ENCODE results near the gene CIB2.

The CIB2 gene

DNA sequence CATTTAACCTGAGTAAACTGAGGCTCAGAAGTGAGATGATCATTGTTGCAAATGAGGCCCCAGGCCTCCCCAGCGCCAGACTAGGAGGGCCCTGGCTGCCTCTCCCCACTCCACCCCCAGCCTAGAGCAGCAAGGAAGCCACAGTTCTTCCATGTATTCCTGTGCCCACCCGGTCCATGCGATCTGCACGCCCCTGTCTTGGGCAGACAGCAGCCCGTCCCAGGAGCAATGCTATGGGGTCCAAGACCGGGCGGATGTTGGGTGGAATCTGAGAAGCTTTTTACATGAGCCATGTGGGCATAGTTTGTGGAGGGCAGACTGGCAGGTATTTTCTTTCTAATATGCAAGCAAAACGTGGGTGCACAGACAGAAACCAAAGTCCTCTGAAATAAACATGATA lies 23.8 kb downstream of the CIB2 start:
- DNase-seq (ENCODE audit: low spot score): no peak

DNA sequence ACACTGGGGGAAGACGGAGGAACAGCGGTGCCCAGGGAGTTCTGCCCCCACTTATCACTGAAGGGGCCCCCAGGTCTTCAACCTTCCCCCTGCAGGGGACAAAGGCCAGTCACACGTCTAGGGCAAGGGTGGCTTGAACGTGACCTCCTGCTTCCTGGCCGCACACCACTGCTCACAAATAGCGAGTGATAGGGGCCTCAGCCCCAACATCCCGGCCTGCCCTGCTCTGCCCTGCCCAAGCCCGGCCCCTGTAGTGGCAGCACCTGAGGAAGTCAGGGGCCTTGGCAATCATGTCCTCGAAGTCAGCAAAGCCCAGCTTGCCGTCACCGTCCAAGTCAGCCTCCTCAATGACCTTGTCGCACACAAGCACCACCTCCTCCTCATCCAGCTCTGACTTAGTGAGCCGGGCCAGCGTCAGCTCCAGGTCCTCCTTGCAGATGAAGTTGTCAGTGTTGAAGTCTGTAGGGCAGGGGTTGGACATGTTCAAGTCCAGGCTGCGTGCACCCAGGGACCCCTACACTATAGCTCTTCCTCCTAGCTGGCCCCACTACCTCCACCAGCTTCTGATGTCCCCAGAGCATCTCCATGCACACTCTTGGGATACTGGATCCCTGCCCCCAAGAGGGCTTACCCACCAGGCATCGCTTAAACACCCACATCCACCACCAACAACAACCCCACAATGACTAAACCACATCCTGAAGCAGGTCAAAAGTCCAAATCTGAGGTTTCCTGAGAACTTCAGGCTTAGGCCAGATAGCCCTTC lies 25.6 kb downstream of the CIB2 start:
- DNase-seq (ENCODE audit: low spot score): no peak

DNA sequence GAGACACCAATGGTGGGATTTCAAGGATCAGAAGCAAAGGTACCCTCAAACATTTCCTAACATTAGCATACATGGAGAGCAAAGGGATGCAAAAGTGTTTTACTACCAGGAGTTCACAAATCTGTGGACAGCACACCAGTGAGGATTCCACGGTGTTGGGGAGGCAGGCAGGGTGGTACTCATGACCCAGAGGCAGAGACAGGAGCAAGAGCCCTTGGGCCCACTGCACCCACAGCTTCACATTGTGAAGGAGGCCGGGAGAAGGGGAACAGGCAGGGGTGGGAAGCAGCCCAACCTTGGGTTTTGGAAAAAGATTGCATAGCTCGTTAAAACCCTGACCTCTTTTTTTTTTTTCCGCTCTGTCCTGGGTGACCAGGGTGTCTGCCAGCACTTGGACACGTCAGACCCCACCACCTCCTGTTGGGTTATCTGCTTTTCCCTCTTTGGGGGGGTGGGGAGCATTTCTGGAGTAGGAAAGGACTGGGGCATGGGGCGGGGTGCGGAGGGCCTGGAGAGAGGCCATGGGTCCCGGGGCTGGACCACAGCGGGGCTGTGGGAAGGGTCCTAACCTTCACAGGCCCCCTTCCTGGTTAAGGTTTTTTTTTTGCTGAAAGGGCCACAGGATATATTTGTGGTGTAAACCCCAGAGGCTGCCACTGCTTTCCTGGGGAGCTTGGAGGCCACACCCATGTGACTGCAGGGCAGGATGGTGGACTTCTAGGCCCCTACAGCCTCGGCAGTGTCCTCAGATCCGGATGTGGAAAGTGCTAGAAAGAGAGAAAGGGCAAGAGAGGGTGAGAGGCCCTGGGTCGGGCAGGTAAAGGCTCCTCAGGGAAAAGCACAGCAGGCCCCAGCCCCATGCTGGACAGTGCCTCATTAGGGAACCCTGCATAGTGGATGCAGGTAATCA lies 26.4 kb downstream of the CIB2 start:
- no peak for DNase-seq (ENCODE audit: low spot score)

DNA sequence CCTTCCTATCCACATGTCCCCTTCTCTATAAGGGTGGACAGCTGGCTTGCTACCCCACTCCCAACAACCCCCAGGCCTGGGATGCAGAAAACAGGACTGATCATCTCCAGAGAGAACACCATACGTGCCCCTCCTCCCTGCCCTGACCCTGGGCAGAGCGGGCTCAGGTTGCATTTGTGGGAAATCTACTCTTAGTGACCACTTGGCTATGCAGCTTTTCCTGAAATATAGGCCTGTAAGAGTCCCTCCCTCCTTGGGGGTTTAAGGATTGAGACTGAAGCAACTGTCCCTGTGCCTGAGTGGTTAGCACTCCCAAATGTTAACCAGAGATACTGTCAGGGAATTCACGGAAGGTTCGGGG lies 27.1 kb downstream of the CIB2 start:
- DNase-seq (ENCODE audit: low spot score): no peak

DNA sequence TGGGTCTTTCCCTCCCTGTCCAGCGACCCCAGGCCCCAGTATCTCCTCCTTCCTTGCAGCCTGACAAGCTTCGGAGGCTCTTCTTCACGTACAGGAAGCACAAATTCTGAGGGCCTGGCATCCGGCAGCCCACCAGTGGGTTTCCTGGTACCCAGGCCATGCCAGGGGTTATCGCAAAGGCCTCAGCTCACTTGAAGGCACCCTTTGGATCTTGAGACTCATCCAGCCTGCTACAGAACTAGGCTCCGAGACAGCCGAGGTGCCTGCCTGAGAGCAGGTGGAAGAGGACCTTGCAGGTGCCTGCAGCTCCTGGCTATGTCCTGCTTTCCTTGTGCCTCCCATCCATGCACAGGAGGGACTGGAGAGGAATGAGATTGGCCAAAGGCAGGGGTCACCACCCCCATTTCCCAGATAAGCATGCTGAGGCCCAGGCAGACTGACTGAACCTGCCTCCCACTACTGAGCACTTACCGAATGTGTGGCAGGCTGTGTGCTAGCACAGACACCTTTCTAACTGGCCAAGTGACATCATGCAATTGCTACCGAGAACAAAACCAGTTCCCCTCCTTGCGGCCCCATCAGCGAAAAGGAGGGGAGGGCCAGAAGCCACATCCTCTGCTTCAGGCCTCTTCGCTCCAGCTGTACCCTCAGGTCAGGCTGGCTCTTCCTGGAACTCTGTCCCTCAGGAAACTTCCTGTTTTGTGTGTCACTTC lies 27.7 kb downstream of the CIB2 start:
- DNase-seq (ENCODE audit: low spot score): no peak

DNA sequence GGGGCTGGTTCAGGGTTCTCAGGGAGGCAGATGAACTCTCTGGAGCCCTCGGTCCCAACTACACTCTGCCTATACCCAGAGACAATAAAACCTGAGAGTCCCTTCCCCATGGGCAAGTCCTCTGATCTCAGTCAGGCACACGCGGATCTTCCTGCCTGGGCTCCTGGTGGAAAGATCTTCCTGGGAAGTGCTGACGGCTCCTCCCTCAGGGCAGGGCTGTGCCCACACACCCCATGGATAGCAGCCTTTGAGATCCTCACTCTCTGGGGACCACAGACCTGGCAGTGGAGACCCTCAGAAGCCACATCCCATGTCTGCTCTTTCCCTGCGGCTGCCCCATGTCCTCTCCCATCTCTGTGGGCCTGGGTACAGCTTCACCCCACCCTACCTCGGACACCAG lies 28.5 kb downstream of the CIB2 start:
- DNase-seq (ENCODE audit: low spot score): no peak

DNA sequence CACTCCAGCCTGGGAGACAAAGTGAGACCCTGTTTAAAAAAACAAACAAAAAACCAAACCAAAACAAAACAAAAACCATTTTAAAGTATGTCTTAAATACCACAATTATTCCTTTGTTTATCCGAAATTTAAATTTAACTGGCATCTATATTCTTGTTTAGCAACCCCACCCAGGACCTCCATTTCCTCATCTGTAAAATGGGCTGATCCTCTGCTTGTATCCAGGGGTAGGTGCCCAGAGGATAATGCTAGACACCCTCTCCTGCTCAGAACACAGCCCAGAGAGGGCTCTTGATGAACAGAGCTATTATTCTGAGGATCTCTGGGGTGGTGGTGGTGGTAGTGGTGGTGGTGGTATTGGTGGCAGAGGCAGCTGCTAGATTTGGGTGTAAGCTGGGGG lies 29.0 kb downstream of the CIB2 start:
- no peak for DNase-seq (ENCODE audit: low spot score)

DNA sequence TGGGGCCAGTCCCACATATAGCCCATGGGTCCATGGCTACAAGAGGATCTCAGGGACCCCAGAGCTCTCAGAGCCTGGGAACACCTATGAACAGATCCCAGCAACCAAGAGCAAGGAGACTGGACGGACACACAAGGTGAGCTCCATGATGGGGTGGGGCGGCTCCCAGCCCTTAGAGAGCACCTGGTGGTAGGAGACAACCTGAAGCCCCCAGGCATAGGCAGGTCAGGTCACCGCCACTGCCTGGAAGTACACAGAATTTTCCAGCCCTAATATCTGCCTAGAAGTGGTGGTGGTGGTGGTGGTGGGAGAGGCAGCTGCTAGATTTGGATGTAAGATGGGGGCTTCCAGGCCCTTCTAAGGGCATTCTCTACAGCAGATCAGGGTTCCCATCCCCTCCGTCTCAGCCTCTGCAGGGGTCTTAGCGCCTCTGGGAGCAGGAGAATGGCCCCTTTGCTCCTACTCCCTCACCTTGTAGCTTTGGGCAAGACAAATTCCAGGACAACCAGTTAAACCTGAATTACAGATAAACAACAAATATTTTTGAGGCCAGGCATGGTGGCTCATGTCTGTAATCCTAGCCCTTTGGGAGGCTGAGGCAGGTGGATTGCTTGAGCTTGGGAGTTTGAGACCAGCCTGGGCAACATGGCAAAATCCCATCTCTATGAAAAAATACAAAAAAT lies 29.7 kb downstream of the CIB2 start:
- no peak for DNase-seq (ENCODE audit: low spot score)

DNA sequence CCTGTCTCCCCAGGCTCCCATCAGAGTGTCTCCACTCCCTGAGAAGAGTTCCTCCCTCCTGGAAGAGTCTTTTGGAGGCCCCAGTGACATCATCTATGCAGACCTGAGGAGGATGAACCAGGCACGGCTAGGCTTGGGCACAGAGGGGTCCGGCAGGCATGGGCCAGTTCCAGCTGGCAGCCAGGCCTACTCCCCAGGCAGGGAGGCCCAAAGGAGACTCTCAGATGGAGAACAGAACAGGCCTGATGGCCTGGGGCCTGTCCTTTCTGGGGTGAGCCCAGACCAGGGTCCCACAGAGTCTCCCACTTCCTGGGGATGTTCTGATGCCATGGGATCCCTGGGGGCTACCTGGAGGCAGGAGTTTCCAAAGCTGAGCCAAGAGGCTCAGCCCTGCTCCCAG lies 30.4 kb downstream of the CIB2 start:
- no peak for DNase-seq (ENCODE audit: low spot score)

DNA sequence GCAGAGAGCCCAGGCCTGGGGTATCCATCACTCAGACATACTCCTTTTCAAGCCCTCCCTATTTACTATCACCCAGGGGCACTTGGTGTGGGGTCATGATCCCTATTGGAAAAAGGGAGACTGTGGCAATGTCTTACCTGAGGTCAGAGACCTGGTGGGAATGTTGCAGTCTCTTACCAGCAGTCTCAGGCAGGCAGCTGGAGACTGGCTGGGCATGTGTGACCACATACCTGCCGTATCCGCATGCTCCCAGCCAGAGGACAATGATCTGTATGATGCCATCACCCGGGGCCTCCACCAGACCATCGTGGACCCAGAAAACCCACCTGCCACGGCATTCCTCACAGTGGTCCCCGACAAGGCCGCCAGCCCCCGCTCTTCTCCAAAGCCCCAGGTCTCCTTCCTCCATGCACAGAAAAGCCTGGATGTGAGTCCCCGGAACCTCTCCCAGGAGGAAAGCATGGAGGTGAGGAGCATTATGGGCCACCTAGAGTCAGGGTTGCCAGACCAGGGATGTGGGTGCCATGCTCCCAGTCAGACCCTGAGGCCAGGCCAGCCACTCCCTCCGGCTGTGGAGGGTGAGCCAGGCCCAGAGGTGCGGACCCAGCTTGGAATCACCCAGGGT lies 33.0 kb downstream of the CIB2 start:
- no peak for DNase-seq (ENCODE audit: low spot score)

DNA sequence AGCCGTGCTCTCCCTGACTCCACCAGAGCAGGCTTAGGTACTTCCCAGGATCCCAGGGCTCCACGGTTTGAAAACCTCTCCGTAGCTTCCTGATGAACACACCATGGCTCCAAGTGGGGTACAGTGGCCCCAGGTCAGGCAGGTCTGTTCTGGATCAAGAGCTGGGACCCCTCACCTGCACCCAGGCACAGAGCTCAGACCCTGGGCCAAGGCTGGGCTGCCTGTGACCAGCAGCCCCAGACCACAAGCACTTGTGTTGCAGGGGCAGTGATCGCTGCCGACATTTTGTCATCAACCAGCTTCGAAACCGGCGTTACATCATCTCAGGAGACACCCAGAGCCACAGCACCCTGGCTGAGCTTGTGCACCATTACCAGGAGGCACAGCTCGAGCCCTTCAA lies 33.6 kb downstream of the CIB2 start:
- DNase-seq (ENCODE audit: low spot score): no peak

DNA sequence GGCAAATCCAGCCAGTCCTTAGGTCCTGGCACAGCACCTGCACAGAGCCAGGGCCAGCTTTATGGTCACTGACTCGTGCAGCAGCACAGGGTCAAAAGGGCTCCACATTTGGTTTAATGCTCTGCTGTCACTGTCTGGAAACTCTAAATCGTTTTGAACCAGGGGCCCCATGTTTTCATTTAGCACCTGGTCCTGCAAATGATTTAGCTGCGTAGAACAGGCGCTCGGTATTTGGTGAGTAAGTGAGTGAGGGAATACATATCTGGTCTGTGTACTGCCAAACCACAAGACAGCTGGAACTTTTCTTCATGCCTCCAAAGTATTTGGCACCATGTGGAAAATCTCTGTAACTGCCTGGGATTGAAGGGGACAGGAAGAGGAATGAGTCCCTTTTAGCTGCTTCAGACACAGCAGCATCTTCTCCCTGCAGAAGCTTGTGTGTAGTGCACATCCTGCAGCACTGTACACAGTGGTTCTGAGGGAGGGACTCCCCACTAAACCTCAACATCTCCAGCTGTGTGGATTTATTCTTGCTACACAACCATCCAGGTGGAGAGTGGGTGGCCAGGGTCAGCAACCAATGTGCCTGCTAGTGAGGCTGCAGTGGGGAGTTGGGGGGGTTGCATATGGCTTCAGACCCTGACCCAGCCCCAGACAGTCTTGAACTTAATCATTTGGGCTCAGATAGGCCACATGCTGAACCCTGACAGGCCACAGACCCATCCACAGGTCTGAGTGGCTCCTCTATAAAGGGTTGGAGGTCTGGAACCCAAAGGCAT lies 37.8 kb downstream of the CIB2 start:
- no peak for DNase-seq (ENCODE audit: low spot score)

DNA sequence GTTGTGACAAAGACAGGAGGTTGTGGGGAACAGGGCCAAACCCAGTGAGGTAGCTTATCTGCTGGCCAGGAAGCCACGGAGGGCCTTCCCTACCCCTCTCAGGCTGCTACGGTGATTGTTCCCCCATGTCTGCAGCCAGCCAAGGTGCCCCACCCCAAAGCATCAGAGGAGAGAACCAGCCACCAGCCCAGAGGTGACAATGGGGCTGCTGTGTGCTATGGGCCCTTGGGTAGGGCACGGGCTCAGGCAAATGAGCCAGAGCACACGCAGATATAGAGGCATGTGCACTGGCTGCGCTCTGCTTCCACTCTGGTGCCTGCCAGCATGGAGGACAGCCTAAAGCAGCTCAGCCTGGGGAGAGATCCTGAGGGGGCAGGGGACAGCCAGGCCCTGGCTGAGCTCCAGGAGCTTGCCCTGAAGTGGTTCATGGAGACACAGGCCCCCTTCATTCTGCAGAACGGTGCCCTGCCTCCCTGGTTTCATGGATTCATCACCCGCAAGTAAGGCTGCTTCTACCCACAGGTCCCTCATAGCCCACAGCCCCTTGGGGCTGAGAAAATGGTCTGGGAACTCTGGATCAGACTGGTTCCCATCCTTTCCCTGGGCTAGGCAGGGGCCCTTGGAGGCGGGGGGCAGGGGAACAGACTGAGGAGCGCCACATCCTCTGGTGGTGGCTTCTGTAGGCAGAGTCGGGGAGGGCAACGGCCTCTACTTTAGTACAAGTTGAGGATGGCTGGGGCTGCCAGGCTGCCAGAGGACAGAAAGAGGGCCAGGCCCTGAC lies 38.8 kb downstream of the CIB2 start, which contains the start of gene SH2D7:
SH2D7 (plus strand) TSS at position 301 of the 781 bp plus-strand sequence; CDS start at position 325, 24 bp downstream.
- DNase-seq (ENCODE audit: low spot score): no peak

DNA sequence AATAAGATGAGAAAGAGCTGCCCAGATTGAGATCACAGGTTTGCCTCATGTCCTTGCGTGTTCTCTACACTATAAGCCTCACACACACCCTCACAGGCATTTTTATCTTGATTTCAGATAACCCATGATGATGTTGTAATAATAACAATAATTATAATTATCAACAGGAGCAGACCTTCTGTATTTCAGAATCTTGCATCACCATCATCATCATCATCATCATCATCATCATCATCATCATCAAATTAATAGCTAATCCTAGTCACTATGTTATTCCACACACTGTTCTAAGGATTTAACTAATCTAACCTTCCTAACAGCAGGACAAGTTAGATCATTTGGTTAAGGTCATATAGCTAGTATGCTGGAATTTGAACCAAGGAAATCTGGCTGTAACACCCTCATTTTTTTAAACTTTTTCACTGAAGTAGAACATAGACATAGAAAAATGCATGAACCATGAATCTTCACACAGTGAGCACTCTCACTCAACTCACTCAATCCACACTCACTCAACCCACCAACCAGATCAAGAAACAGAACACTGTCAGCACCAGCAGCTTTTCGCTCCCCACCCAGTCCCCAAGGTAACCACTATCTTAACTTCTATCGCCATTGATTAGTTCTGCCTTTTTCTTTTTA lies 40.7 kb downstream of the CIB2 start:
- no peak for DNase-seq (ENCODE audit: low spot score)

DNA sequence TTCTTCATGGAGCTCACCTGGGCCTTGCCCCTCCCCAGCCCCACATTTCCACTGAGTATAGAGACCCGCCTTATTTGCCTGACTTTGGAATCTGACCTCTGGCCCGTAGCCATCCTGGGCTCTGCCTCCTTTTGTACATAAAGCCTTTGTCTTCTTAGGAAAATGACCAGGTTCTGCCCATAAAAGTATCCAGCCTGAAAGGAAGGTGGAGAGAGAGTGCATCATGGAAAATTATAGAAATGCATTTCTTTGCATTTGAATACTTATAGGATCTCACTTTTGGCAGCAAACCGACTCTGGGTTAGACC lies 42.5 kb downstream of the CIB2 start:
- peak; percentile 16 for DNase-seq (ENCODE audit: low spot score)

DNA sequence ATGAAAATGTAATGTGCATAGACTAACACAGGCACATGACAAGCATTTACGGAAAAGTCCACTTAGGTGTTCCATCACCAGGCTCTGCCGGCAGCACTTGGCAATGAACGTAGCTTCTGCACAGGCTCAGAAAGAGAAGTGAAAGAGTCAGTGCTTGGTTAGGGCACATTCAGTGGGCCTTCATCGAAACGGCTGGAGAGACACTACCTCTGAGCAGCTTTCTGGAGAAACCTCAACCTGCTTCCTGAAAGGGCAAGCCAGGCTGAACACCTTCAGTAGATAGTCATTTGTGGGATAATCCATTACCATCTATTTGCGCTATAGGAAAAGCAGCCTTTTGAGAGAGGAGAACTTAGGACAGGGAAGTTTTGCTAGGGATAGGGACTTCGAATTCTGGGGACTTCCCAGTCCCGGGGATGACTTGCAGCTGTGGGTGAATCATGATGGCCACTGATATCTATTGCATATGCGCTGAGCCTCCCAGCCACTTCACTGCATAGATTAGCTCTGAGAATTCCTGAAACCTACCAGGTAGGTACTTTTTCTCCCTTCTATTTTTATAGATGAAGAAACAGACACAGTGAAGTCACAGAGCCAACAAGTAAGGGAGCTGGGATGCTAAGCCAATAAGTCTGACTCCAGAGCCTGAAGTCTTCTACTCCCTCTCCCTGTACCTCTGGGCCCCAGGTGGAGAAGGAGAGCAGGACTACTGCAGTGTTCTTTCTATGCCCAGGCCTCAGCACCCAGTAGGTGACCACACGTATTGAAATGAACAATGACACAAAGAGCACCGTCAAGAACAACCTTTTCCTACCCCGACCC lies 43.1 kb downstream of the CIB2 start:
- no peak for DNase-seq (ENCODE audit: low spot score)

DNA sequence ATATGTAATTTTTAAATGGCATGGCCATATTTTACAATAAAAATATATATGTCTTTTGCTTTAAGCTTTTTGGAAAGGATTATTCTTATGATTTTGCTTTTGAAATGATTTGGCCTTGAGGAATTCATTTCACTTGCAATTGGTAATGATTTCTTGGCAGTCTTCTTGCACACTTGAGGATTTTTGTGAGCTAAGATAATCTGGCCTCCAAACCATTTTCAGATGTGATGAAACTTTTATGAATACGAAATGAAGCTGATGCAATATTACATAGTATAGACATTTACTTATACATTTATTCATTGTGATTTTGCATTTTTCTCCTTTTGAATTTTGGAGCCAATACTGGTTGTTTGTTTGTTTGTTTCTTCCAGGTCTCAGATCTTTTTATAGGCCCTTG lies 45.3 kb downstream of the CIB2 start:
- no peak for DNase-seq (ENCODE audit: low spot score)

DNA sequence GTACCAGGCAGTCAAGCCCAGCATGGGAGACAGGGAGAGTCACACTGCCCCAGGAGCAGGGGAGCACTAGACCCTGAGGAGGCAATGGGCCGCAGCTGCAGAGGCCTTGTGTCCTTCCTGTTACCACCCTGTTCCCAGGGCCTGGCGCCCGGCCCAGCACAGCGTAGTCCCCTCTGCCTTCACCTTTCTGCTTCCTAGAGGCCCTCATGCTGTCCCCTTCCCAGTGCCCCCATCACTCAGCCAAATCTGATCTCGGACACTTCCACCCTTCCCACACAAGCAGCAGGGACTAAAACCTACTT lies 46.8 kb downstream of the CIB2 start:
- no peak for DNase-seq (ENCODE audit: low spot score)

Measured in LoVo (cell line).